NT2/D1 (cell line): ENCODE measurements around the gene GREM1.

ENCODE experiments used
- DNase-seq: peaks from one replicate; pipeline ENCODE4 v3.0.0-alpha.2; 2011; ENCODE audit warnings: low read depth, low spot score
- H3K27me3 ChIP-seq: 2 replicates; pipeline ENCODE4 v1.6.0; 2011; ENCODE audit warnings: mild to moderate bottlenecking; ENCODE audit not compliant: insufficient read length, insufficient read depth
- H3K36me3 ChIP-seq: 2 replicates; pipeline ENCODE4 v1.6.1; 2011; ENCODE audit warnings: mild to moderate bottlenecking, low read length, mixed read lengths; ENCODE audit not compliant: insufficient read depth, insufficient read length
- H3K4me1 ChIP-seq: 2 replicates; pipeline ENCODE4 v1.5.1; 2011; ENCODE audit not compliant: insufficient read depth, insufficient read length
- H3K4me3 ChIP-seq: 2 replicates; pipeline ENCODE4 v1.5.1; 2011; ENCODE audit warnings: low read depth; ENCODE audit not compliant: insufficient read length
- H3K9ac ChIP-seq: 2 replicates; pipeline ENCODE4 v1.6.0; 2011; ENCODE audit warnings: low read depth; ENCODE audit not compliant: insufficient read length
- H3K9me3 ChIP-seq: 2 replicates; pipeline ENCODE4 v1.5.1; 2011; ENCODE audit warnings: mild to moderate bottlenecking, low read length; ENCODE audit not compliant: insufficient read depth
- SUZ12 ChIP-seq: IDR thresholded peaks from 2 replicates; pipeline ENCODE4 v1.6.1; 2011; ENCODE audit not compliant: insufficient read length, insufficient read depth; ENCODE audit errors: extremely low read depth
- YY1 ChIP-seq: IDR thresholded peaks from 2 replicates; pipeline ENCODE4 v1.6.1; 2011; ENCODE audit not compliant: insufficient read length, insufficient read depth
- ZNF274 ChIP-seq: IDR thresholded peaks from 2 replicates; pipeline ENCODE4 v1.6.1; 2011; ENCODE audit warnings: mild to moderate bottlenecking, low read depth, low read length

GREM1 gene

DNA sequence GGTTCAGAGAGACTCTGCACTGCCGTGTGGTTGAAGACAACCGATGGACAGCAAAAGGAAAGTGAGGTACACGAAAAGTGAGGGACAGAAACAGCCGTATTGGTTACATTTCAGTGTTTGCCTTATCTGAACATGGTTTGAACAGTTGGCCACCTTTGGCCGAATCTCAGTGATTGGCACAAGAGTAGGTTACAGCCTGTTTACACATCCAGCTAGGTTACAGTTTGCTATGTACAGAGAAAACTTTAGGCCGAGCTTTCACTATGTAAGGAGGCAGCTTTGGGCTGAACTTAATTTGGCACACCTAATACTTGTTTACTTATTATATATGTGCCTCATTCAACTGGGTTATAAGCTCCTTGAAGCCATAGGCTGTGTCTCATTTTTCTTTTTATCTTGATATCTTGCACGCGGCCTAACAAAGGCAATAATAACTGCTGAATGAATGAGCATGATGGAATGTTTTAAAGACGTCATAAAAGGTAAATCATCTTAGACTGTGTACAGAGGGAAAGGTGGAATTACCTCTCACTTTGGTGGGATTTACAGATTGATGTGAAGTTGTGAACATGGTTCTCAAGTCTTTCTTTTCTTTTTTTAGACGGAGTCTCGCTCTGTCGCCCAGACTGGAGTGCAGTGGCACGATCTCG, 17.2 kb upstream of the GREM1 start:
- no peaks in the 10 kb centered on the region for H3K4me1 ChIP-seq
- TF ChIP-seq ZNF274 (no peak), SUZ12 (no peak), YY1 (no peak)
- no peak for DNase-seq
- peaks cover 16% of the 10 kb centered on the region; the same call in 1 of the 2 replicates for H3K9me3 ChIP-seq
- no peaks in the 10 kb centered on the region for H3K36me3 ChIP-seq
- no peak overlapping the region for H3K4me3 ChIP-seq
- no peaks in the 10 kb centered on the region for H3K27me3 ChIP-seq
- no peak overlapping the region for H3K9ac ChIP-seq

DNA sequence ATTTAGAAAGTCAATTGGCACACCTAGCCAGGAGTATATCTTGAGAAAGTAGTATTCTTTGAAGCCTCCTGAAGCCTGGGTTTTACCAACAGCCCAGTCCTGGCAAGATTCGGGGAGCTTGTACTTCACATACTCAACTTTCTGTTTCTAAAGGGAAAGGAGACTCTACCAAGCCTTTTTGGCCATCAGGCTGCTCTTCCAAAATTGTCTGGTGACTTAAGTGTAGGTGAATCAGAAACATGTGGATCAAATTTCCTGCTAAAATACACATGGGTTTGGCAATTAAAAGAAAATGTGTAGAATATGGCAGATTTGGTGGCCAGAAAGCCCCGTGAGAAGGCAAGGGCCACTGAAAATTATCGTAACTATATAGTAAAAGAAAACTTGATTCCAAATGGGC, 15.9 kb upstream of the GREM1 start:
- no peak overlapping the region for H3K4me3 ChIP-seq
- H3K4me1 ChIP-seq = no peaks in the 10 kb centered on the region
- H3K27me3 ChIP-seq = no peaks in the 10 kb centered on the region
- no peak overlapping the region for H3K9ac ChIP-seq
- H3K9me3 ChIP-seq = peaks cover 16% of the 10 kb centered on the region; the same call in 1 of the 2 replicates
- DNase-seq = no peak
- H3K36me3 ChIP-seq = no peaks in the 10 kb centered on the region
- TF ChIP-seq SUZ12 = no peak
- no peak for TF ChIP-seq ZNF274
- TF ChIP-seq YY1 = no peak

DNA sequence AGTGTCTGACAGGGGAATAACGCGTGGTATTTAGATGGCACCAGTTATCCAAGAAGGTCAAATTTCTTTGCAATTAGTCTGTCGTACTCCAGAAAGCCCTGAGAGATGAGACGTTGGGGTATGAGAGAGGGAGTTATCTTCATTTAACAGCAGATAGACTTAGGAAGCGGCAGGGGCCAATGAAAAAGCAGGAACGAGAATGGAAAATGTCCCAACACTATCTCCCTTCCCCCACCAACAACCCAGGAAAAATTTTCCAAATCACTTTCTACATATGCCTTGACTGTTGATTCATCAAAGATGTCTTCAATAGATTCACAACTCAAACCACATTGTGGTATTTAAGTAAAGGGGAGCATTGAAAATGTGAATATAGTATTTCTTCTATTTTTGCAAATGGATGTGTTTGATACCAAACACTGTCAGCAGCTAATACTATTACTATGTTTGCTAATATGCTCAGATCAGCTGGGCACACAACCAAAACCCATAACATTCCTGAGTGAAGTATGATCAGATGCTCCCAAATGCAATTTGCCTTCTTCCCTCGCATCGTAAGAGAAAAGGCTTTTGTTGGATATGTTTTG, 13.3 kb upstream of the GREM1 start:
- peaks cover 8% of the 10 kb centered on the region; the same call in 1 of the 2 replicates for H3K9me3 ChIP-seq
- no peak for DNase-seq
- H3K36me3 ChIP-seq = no peaks in the 10 kb centered on the region
- no peaks in the 10 kb centered on the region for H3K4me1 ChIP-seq
- no peaks in the 10 kb centered on the region for H3K27me3 ChIP-seq
- no peak overlapping the region for H3K4me3 ChIP-seq
- no peak overlapping the region for H3K9ac ChIP-seq
- TF ChIP-seq ZNF274 = no peak
- no peak for TF ChIP-seq YY1
- no peak for TF ChIP-seq SUZ12

DNA sequence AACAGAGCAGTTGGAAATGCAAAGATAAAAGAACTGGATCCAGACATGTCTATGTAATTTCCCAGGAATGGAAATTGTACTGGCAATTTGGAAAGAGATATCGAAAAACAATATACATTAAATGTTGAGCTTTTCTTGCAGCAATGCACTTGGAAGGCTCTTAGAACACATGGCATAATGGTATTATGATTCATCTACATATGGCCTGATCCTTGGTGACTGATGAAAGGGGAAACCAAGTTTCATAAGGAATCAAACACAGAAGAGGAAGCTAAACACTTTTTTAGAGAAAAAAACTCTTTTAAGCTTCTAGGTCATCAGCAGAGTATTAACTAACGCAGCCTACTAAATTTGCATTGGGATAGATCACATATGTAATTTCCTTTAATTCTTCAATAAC, 12.4 kb upstream of the GREM1 start:
- no peak for DNase-seq
- H3K36me3 ChIP-seq = no peaks in the 10 kb centered on the region
- TF ChIP-seq SUZ12 (no peak), YY1 (no peak), ZNF274 (no peak)
- H3K9me3 ChIP-seq = 0 out of 2 replicates have a peak, but pooled peaks cover under 1% of the 10 kb centered on the region
- H3K4me3 ChIP-seq = no peak overlapping the region
- no peaks in the 10 kb centered on the region for H3K27me3 ChIP-seq
- H3K9ac ChIP-seq = no peak overlapping the region
- no peaks in the 10 kb centered on the region for H3K4me1 ChIP-seq

DNA sequence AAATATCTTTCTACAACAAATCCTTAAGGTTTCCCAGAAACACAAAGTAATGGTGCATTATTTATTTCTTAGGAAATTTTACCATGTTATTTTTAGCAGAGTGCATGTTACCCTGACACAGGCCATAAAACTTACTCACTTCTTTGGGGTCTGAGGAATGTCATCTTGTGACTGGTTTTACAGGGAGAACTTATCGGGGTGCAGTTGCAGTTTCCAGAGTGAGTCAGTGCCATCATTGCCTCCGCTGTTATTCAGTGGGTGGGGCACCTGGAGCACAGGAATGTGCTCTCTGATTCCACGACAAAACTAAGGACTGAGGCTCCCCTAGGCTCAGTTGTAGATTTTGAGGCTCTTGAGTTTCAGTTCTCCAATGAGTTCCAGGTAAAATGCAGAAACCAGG, 11.1 kb upstream of the GREM1 start:
- DNase-seq = no peak
- no peaks in the 10 kb centered on the region for H3K36me3 ChIP-seq

DNA sequence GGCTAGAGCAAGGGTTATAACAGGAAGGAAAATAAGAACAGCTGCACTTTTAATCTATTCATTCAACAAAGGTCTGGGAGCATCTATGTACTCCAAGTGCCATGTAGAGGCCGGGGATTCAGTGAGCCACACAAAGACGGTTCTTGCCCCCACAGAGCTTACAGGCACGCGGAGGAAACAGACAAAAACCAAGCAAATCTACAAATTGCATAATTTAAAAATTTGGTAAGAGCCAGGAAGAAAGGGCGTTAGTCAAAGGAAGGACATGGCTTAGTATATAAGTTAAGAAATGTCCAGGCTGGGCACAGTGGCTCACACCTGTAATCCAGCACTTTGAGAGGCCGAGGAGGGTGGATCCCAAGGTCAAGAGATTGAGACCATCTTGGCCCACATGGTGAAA, 10.4 kb upstream of the GREM1 start:
- H3K9me3 ChIP-seq = no peaks in the 10 kb centered on the region
- no peaks in the 10 kb centered on the region for H3K27me3 ChIP-seq
- no peak for TF ChIP-seq SUZ12
- TF ChIP-seq YY1 = no peak
- TF ChIP-seq ZNF274 = no peak
- H3K4me1 ChIP-seq = no peaks in the 10 kb centered on the region
- no peak overlapping the region for H3K9ac ChIP-seq
- no peak for DNase-seq
- no peak overlapping the region for H3K4me3 ChIP-seq
- no peaks in the 10 kb centered on the region for H3K36me3 ChIP-seq

More for the DNA sequence above, 11.1 kb upstream of the GREM1 start:
- H3K4me3 ChIP-seq = no peak overlapping the region
- TF ChIP-seq ZNF274 (no peak), SUZ12 (no peak), YY1 (no peak)
- no peak overlapping the region for H3K9ac ChIP-seq
- H3K4me1 ChIP-seq = no peaks in the 10 kb centered on the region
- H3K9me3 ChIP-seq = no peaks in the 10 kb centered on the region
- no peaks in the 10 kb centered on the region for H3K27me3 ChIP-seq

DNA sequence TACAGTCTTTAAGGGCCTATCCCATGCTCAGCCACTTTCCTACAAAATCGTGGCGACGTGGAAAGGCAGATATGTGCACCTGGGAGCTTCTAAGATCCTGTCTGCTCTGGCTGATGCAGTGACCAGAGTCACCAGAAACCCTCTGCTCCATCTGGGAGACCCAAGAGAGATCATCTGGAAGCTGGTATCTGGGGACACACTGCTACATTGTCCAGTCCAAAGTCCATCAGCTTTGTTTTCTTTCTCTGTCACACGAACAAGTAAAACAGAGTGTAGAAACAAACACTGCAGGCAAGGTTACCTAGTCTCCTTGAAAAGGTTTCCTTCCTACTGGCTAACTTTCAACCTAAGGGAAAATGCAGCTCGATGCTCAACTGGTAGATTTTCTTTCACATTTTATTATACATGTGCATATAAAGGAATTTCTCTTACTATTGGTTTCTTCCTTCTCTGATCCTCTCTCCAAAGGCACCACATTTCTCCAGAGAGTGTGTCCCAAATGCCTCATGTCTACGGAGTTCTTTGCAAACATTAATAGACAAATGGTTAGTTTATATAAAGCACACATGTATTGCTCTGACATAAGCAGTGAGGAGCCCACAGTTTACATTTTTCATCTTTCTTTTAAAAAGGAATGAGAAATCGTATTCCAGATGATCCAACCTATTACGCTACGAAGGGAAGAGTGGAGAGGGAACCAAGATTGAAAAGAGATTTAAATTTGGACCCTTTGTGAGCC, 8.3 kb upstream of the GREM1 start:
- Histone ChIP-seq H3K9me3 (no peaks in the 10 kb centered on the region), H3K9ac (no peak overlapping the region), H3K27me3 (peaks cover under 1% of the 10 kb centered on the region), H3K4me1 (no peaks in the 10 kb centered on the region), H3K36me3 (no peaks in the 10 kb centered on the region), H3K4me3 (no peak overlapping the region)
- TF ChIP-seq YY1 (no peak), SUZ12 (no peak), ZNF274 (no peak)
- no peak for DNase-seq
